Mesenchymal stem cell (in vitro differentiated cells and primary cell): ENCODE measurements around the gene KPNA1.

Experiments used
- DNase-seq: peaks from one replicate; pipeline ENCODE4 v3.0.0-alpha.2; 2013
- H2AFZ ChIP-seq: one replicate; pipeline ENCODE4 v1.6.1; 2013; ENCODE audit warnings: low read depth, mild to moderate bottlenecking, control low read depth, inconsistent platforms, low read length, moderate library complexity
- H2AK5ac ChIP-seq: 2 replicates; pipeline ENCODE4 v1.6.1; 2013; ENCODE audit warnings: low read length, moderate library complexity, mild to moderate bottlenecking, inconsistent platforms; ENCODE audit not compliant: severe bottlenecking
- H2BK120ac ChIP-seq: one replicate; pipeline ENCODE4 v1.6.1; 2013; ENCODE audit warnings: low read depth, mild to moderate bottlenecking, inconsistent platforms, low read length, moderate library complexity
- H2BK12ac ChIP-seq, 2 experiments: one replicate each; pipeline ENCODE4 v1.6.1; 2013; ENCODE audit warnings: inconsistent platforms in 2 of 2, low read length in 2 of 2, mild to moderate bottlenecking in 2 of 2, moderate library complexity in 2 of 2, control low read depth in 1 of 2
- H2BK15ac ChIP-seq: one replicate; pipeline ENCODE4 v1.6.1; 2013; ENCODE audit warnings: mild to moderate bottlenecking, low read depth, inconsistent platforms; ENCODE audit not compliant: poor library complexity, severe bottlenecking
- H2BK5ac ChIP-seq: 2 replicates; pipeline ENCODE4 v1.6.1; 2013; ENCODE audit warnings: low read depth, mild to moderate bottlenecking, low read length, control low read depth, inconsistent platforms; ENCODE audit not compliant: poor library complexity, severe bottlenecking
- H3K14ac ChIP-seq, 2 experiments: one replicate each; pipeline ENCODE4 v1.6.1; 2013; ENCODE audit warnings: inconsistent platforms in 2 of 2, low read length in 2 of 2, control low read depth in 1 of 2, mild to moderate bottlenecking in 1 of 2, moderate library complexity in 1 of 2
- H3K18ac ChIP-seq, 2 experiments: one replicate each; pipeline ENCODE4 v1.6.1; 2013; ENCODE audit warnings: inconsistent platforms in 2 of 2, low read length in 2 of 2, control low read depth in 1 of 2, low read depth in 1 of 2, mild to moderate bottlenecking in 1 of 2
- H3K23ac ChIP-seq, 2 experiments: one replicate each; pipeline ENCODE4 v1.6.1; 2013; ENCODE audit warnings: inconsistent platforms in 2 of 2, low read length in 2 of 2, mild to moderate bottlenecking in 2 of 2, moderate library complexity in 2 of 2, control low read depth in 1 of 2
- H3K27ac ChIP-seq: 2 replicates; pipeline ENCODE4 v1.5.1; 2013; ENCODE audit warnings: mild to moderate bottlenecking, moderate library complexity, low read length, control low read depth, inconsistent platforms; ENCODE audit not compliant: poor library complexity, severe bottlenecking
- H3K27me3 ChIP-seq, 2 experiments: 2 replicates each; pipeline versions ENCODE4 v1.6.1 to v1.7.0; 2013; ENCODE audit warnings: low read length in 2 of 2, mild to moderate bottlenecking in 2 of 2, moderate library complexity in 2 of 2, control low read depth in 1 of 2, inconsistent platforms in 1 of 2; ENCODE audit not compliant: control insufficient read depth in 1 of 2, insufficient read depth in 1 of 2
- H3K36me3 ChIP-seq, 2 experiments: 2 replicates each; pipeline versions ENCODE4 v1.6.1 to v1.7.0; 2013; ENCODE audit warnings: low read length in 2 of 2, control low read depth in 1 of 2, inconsistent platforms in 1 of 2, low read depth in 1 of 2, mild to moderate bottlenecking in 1 of 2; ENCODE audit not compliant: insufficient read depth in 2 of 2, control insufficient read depth in 1 of 2
- H3K4ac ChIP-seq, 2 experiments: one replicate each; pipeline ENCODE4 v1.6.1; 2013; ENCODE audit warnings: inconsistent platforms in 2 of 2, low read length in 2 of 2, mild to moderate bottlenecking in 2 of 2, moderate library complexity in 2 of 2, control low read depth in 1 of 2, low read depth in 1 of 2
- H3K4me1 ChIP-seq: 2 replicates; pipeline ENCODE4 v1.6.1; 2013; ENCODE audit warnings: low read depth, low read length, control low read depth; ENCODE audit not compliant: control insufficient read depth, insufficient read depth
- H3K4me2 ChIP-seq: 2 replicates; pipeline ENCODE4 v1.6.1; 2013; ENCODE audit warnings: low read length, mild to moderate bottlenecking, inconsistent platforms; ENCODE audit not compliant: poor library complexity, severe bottlenecking
- H3K4me3 ChIP-seq, 2 experiments: 2 replicates each; pipeline versions ENCODE4 v1.5.1 to v1.7.0; 2013; ENCODE audit warnings: low read length in 2 of 2, mild to moderate bottlenecking in 2 of 2, control low read depth in 1 of 2, low read depth in 1 of 2; ENCODE audit not compliant: insufficient read depth in 1 of 2
- H3K79me1 ChIP-seq: replicated peaks from 2 replicates; pipeline ENCODE4 v1.6.1; 2013; ENCODE audit warnings: mild to moderate bottlenecking, control low read depth, low read length, inconsistent platforms; ENCODE audit not compliant: poor library complexity, severe bottlenecking
- H3K9ac ChIP-seq: 2 replicates; pipeline ENCODE4 v1.7.0; 2013; ENCODE audit warnings: mild to moderate bottlenecking, low read length, moderate library complexity
- H3K9me3 ChIP-seq: 2 replicates; pipeline ENCODE4 v1.7.0; 2013; ENCODE audit warnings: mild to moderate bottlenecking, low read length; ENCODE audit not compliant: control insufficient read depth
- H4K8ac ChIP-seq: one replicate; pipeline ENCODE4 v1.6.1; 2013; ENCODE audit warnings: inconsistent platforms, mild to moderate bottlenecking, low read length, moderate library complexity
- H4K91ac ChIP-seq: one replicate; pipeline ENCODE4 v1.6.1; 2013; ENCODE audit warnings: mild to moderate bottlenecking, low read length, inconsistent platforms
- WGBS: methylation state at CpG from one replicate; pipeline ENCODE4 v1.1.7; 2013; ENCODE audit warnings: mixed read lengths; 5-methylcytosine and 5-hydroxymethylcytosine counted together

KPNA1 gene

GRCh38 chr3:122475316-122475715 is 39.4 kb downstream of the KPNA1 start:
- H3K4me2 ChIP-seq: no peak overlapping the region
- H3K9me3 ChIP-seq: no peaks in the 10 kb centered on the region
- WGBS: 100% methylated on average over 2 of the region's 2 CpGs

GRCh38 chr3:122469659-122470058 is 45.1 kb downstream of the KPNA1 start:
- H3K4me2 ChIP-seq: no peak overlapping the region
- H2AK5ac ChIP-seq: no peak overlapping the region
- H3K4ac ChIP-seq: no peak overlapping the region
- no peak overlapping the region for H3K9ac ChIP-seq
- H3K14ac ChIP-seq: no peak overlapping the region
- peaks cover 6% of the 10 kb centered on the region for H3K79me1 ChIP-seq
- H3K9me3 ChIP-seq: no peaks in the 10 kb centered on the region
- H2AFZ ChIP-seq: no peak overlapping the region
- no peak overlapping the region for H4K8ac ChIP-seq
- H3K18ac ChIP-seq: no peak overlapping the region
- H2BK5ac ChIP-seq: no peak overlapping the region
- H3K23ac ChIP-seq: no peak overlapping the region
- DNase-seq: no peak
- 100% methylated on average over 1 of the region's 1 CpG for WGBS
- H4K91ac ChIP-seq: no peak overlapping the region
- peak overlapping the region; percentile 82 for H3K27ac ChIP-seq
- H2BK15ac ChIP-seq: no peak overlapping the region
- no peak overlapping the region for H2BK120ac ChIP-seq
- peaks cover 3 to 32% of the 10 kb centered on the region in 2 experiments for H3K36me3 ChIP-seq
- no peaks in the 10 kb centered on the region for H3K27me3 ChIP-seq
- H3K4me3 ChIP-seq: no peak overlapping the region
- no peak overlapping the region for H2BK12ac ChIP-seq
- H3K4me1 ChIP-seq: peaks cover 4% of the 10 kb centered on the region

More at GRCh38 chr3:122475316-122475715, 39.4 kb downstream of the KPNA1 start:
- Histone ChIP-seq H2BK12ac (no peak overlapping the region), H3K27me3 (no peaks in the 10 kb centered on the region), H3K9ac (no peak overlapping the region), H3K36me3 (no peaks in the 10 kb centered on the region), H4K8ac (no peak overlapping the region), H2BK15ac (no peak overlapping the region), H2AK5ac (no peak overlapping the region), H3K4ac (no peak overlapping the region), H3K4me3 (no peak overlapping the region), H3K23ac (no peak overlapping the region), H2BK120ac (no peak overlapping the region), H3K4me1 (peaks cover 3% of the 10 kb centered on the region), H3K18ac (no peak overlapping the region), H3K14ac (no peak overlapping the region), H4K91ac (no peak overlapping the region), H3K27ac (no peak overlapping the region), H2BK5ac (no peak overlapping the region), H2AFZ (no peak overlapping the region), H3K79me1 (no peaks in the 10 kb centered on the region)
- DNase-seq: no peak

GRCh38 chr3:122468896-122469533 is 45.7 kb downstream of the KPNA1 start:
- Histone ChIP-seq H3K9ac (no peak overlapping the region), H3K14ac (no peak overlapping the region), H3K79me1 (peaks cover 8% of the 10 kb centered on the region), H2BK120ac (no peak overlapping the region), H2BK15ac (no peak overlapping the region), H3K36me3 (peaks cover 3 to 37% of the 10 kb centered on the region in 2 experiments), H3K23ac (no peak overlapping the region), H3K27ac (peak overlapping the region; percentile 82), H2AFZ (no peak overlapping the region), H3K9me3 (no peaks in the 10 kb centered on the region), H3K4ac (no peak overlapping the region), H2BK5ac (peak overlapping the region; percentile 9), H3K4me1 (peaks cover 4% of the 10 kb centered on the region), H3K4me3 (no peak overlapping the region), H2AK5ac (no peak overlapping the region), H4K8ac (no peak overlapping the region), H3K18ac (no peak overlapping the region), H3K4me2 (no peak overlapping the region), H4K91ac (no peak overlapping the region), H3K27me3 (no peaks in the 10 kb centered on the region), H2BK12ac (no peak overlapping the region)
- WGBS: 52% methylated on average over 3 of the region's 3 CpGs
- DNase-seq: no peak

- H3K36me3 ChIP-seq: peaks cover 9 to 57% of the 10 kb centered on the region in 2 experiments
- no peak overlapping the region for H2AK5ac ChIP-seq
- 100% methylated on average over 1 of the region's 3 CpGs for WGBS
- H3K4me3 ChIP-seq: no peak overlapping the region
- H3K18ac ChIP-seq: no peak overlapping the region
- H4K91ac ChIP-seq: no peak overlapping the region
- peaks cover 4% of the 10 kb centered on the region for H3K4me1 ChIP-seq
- no peak overlapping the region for H3K4ac ChIP-seq
- H3K79me1 ChIP-seq: peaks cover 8% of the 10 kb centered on the region
- H3K9ac ChIP-seq: no peak overlapping the region
- no peak overlapping the region for H3K4me2 ChIP-seq
- no peaks in the 10 kb centered on the region for H3K9me3 ChIP-seq
- H2BK15ac ChIP-seq: no peak overlapping the region
- H2BK120ac ChIP-seq: no peak overlapping the region
- H3K27ac ChIP-seq: no peak overlapping the region
- no peak overlapping the region for H2BK12ac ChIP-seq
- no peak overlapping the region for H2BK5ac ChIP-seq
- H3K27me3 ChIP-seq: no peaks in the 10 kb centered on the region
- H4K8ac ChIP-seq: no peak overlapping the region
- DNase-seq: no peak
- no peak overlapping the region for H3K14ac ChIP-seq
- H2AFZ ChIP-seq: no peak overlapping the region
- no peak overlapping the region for H3K23ac ChIP-seq
Measured at GRCh38 chr3:122466701-122467240, 48.0 kb downstream of the KPNA1 start.
